WTC11 (cell line): ENCODE data around the gene EIF2S1. TPM values are rescaled to one million over a fixed set of nuclear protein-coding genes. Genes with fewer than 3 reads are reported as not detected.

ENCODE experiments used
- ATAC-seq: fragments of 200-7000 bp; cut with Tn5 transposase; 2 replicates; pipeline ENCODE4 v1.10.0; 2021; ENCODE audit warnings: mild to moderate bottlenecking, moderate library complexity
- CTCF ChIA-PET: fragments of 300-600 bp; sonication (Branson Sonifier 250); formaldehyde crosslinking; loops from one replicate; lab custom pipeline; 2021; ENCODE audit warnings: antibody characterized with exemption; lab: Charles Lee
- POLR2A ChIA-PET: fragments of 350-600 bp; sonication (Branson Sonifier 250); formaldehyde crosslinking; loops from one replicate; lab custom pipeline; 2021; ENCODE audit warnings: antibody characterized with exemption; lab: Charles Lee
- DNase-seq: peaks from one replicate; pipeline ENCODE4 v3.0.0; 2021; ENCODE audit warnings: low spot score
- H3K27ac Mint-ChIP-seq: 2 replicates; pipeline ENCODE4 v1.8.0; 2021; ENCODE audit warnings: mixed read lengths
- H3K27me3 Mint-ChIP-seq: 2 replicates; pipeline ENCODE4 v1.8.0; 2021; ENCODE audit warnings: low read depth, mild to moderate bottlenecking, moderate library complexity, mixed read lengths
- H3K36me3 Mint-ChIP-seq: 2 replicates; pipeline ENCODE4 v1.8.0; 2021; ENCODE audit warnings: mixed read lengths
- H3K4me1 Mint-ChIP-seq: 2 replicates; pipeline ENCODE4 v1.8.0; 2022; ENCODE audit warnings: mixed read lengths
- H3K4me3 Mint-ChIP-seq: 2 replicates; pipeline ENCODE4 v1.8.0; 2021; ENCODE audit warnings: mild to moderate bottlenecking, moderate library complexity, mixed read lengths
- H3K9me3 Mint-ChIP-seq: 2 replicates; pipeline ENCODE4 v1.8.0; 2021; ENCODE audit warnings: mixed read lengths
- CTCF ChIP-seq: fragments of 200-600 bp; IDR thresholded peaks from 2 replicates; pipeline ENCODE4 v1.8.0; 2022; ENCODE audit warnings: antibody characterized with exemption
- E2F1 ChIP-seq: sonication (generic); formaldehyde crosslinking; IDR thresholded peaks from 2 replicates; pipeline ENCODE4 v1.8.0; 2022; ENCODE audit warnings: mild to moderate bottlenecking, missing genetic modification reagents
- EMX1 ChIP-seq: fragments of 250-450 bp; sonication (Bioruptor Pico); IDR thresholded peaks from 2 replicates; pipeline ENCODE4 v1.8.0; 2021; ENCODE audit warnings: mild to moderate bottlenecking
- FOXP4 ChIP-seq: sonication (generic); formaldehyde crosslinking; IDR thresholded peaks from 2 replicates; pipeline ENCODE4 v1.8.0; 2022; ENCODE audit warnings: mild to moderate bottlenecking, missing genetic modification reagents
- KAT7 ChIP-seq: sonication (generic); formaldehyde crosslinking; IDR thresholded peaks from 2 replicates; pipeline ENCODE4 v1.8.1; 2023; ENCODE audit warnings: missing genetic modification reagents, mild to moderate bottlenecking, borderline replicate concordance
- MAX ChIP-seq: sonication (generic); formaldehyde crosslinking; IDR thresholded peaks from 2 replicates; pipeline ENCODE4 v1.8.0; 2022; ENCODE audit warnings: mild to moderate bottlenecking, missing genetic modification reagents
- MYBL2 ChIP-seq: sonication (generic); formaldehyde crosslinking; IDR thresholded peaks from 2 replicates; pipeline ENCODE4 v1.8.1; 2023; ENCODE audit warnings: mild to moderate bottlenecking, moderate library complexity, missing genetic modification reagents
- NFATC4 ChIP-seq: fragments of 250-450 bp; sonication (Bioruptor Pico); IDR thresholded peaks from 2 replicates; pipeline ENCODE4 v1.9.0; 2021; ENCODE audit warnings: mild to moderate bottlenecking
- NR3C1 ChIP-seq: sonication (generic); formaldehyde crosslinking; conservative IDR thresholded peaks from 2 replicates; pipeline ENCODE4 v1.8.1; 2023; ENCODE audit warnings: low read depth, mild to moderate bottlenecking, missing genetic modification reagents
- PRDM15 ChIP-seq: sonication (generic); formaldehyde crosslinking; IDR thresholded peaks from 2 replicates; pipeline ENCODE4 v1.8.0; 2022; ENCODE audit warnings: missing genetic modification reagents
- TEAD1 ChIP-seq: sonication (generic); formaldehyde crosslinking; IDR thresholded peaks from 2 replicates; pipeline ENCODE4 v1.8.0; 2022; ENCODE audit warnings: mild to moderate bottlenecking, missing genetic modification reagents
- TP53 ChIP-seq: sonication (generic); formaldehyde crosslinking; IDR thresholded peaks from 2 replicates; pipeline ENCODE4 v1.8.1; 2023; ENCODE audit warnings: mild to moderate bottlenecking, missing genetic modification reagents
- USF1 ChIP-seq: sonication (generic); formaldehyde crosslinking; IDR thresholded peaks from 2 replicates; pipeline ENCODE4 v1.8.0; 2022; ENCODE audit warnings: mild to moderate bottlenecking, missing genetic modification reagents
- USF2 ChIP-seq: sonication (generic); formaldehyde crosslinking; IDR thresholded peaks from 2 replicates; pipeline ENCODE4 v1.8.1; 2023; ENCODE audit warnings: mild to moderate bottlenecking, missing genetic modification reagents, moderate library complexity
- ZBTB21 ChIP-seq: sonication (generic); formaldehyde crosslinking; IDR thresholded peaks from 2 replicates; pipeline ENCODE4 v1.8.1; 2023; ENCODE audit warnings: mild to moderate bottlenecking, missing genetic modification reagents, borderline replicate concordance
- ZMAT4 ChIP-seq: fragments of 250-450 bp; sonication (Bioruptor Pico); IDR thresholded peaks from 2 replicates; pipeline ENCODE4 v1.9.0; 2021; ENCODE audit warnings: mild to moderate bottlenecking
- ZNF263 ChIP-seq: sonication (generic); formaldehyde crosslinking; IDR thresholded peaks from 2 replicates; pipeline ENCODE4 v1.8.1; 2022; ENCODE audit warnings: low read depth, mild to moderate bottlenecking, moderate library complexity, missing genetic modification reagents
- ZNF317 ChIP-seq: sonication (generic); formaldehyde crosslinking; IDR thresholded peaks from 2 replicates; pipeline ENCODE4 v1.8.1; 2023; ENCODE audit warnings: low read depth, mild to moderate bottlenecking, moderate library complexity, missing genetic modification reagents, borderline replicate concordance
- ZNF512 ChIP-seq: sonication (generic); formaldehyde crosslinking; IDR thresholded peaks from 2 replicates; pipeline ENCODE4 v1.8.1; 2022; ENCODE audit warnings: missing genetic modification reagents, borderline replicate concordance
- ZNF671 ChIP-seq: fragments of 250-450 bp; sonication (Bioruptor Pico); IDR thresholded peaks from 2 replicates; pipeline ENCODE4 v1.8.0; 2021; ENCODE audit warnings: mild to moderate bottlenecking
- total RNA-seq: library from RNA; stranded (reverse); gene quantifications from 3 replicates; pipeline ENCODE4 v1.2.3, GENCODE V29; 2021

Gene EIF2S1
- total RNA-seq, 1 experiment from 2014 or later = 137 TPM

- TF ChIP-seq MAX (CRISPR knock-in tag) = peak; percentile 94
- TF ChIP-seq TEAD1 (CRISPR knock-in tag) = peak; percentile 48; the same call in 1 of the 2 replicates
- TF ChIP-seq KAT7 = no peak
- no peak for TF ChIP-seq ZMAT4 (CRISPR knock-in tag)
- TF ChIP-seq USF2 (CRISPR knock-in tag) = peak; percentile 91
- TF ChIP-seq CTCF = peak; percentile 54; the same call in 1 of the 2 replicates
- TF ChIP-seq FOXP4 (CRISPR knock-in tag) = 0 out of 2 replicates have a peak, but pooled peaks have one; percentile 20
- TF ChIP-seq ZBTB21 (CRISPR knock-in tag) = no peak
- no peak for TF ChIP-seq NFATC4 (CRISPR knock-in tag)
- no peak for TF ChIP-seq EMX1 (CRISPR knock-in tag)
These were observed at the start of gene EIF2S1, which contains the start of gene ATP6V1D (continued) for GRCh38 chr14:67359775-67360469.

- TF ChIP-seq TP53 (CRISPR knock-in tag) (no peak), E2F1 (CRISPR knock-in tag) (no peak), MYBL2 (CRISPR knock-in tag) (no peak), ZNF671 (CRISPR knock-in tag) (no peak)
- POLR2A ChIA-PET = interaction anchor here (0.6 kb wide), 1 partner anchor 550 kb away, joined by 3 read pairs; no protein-coding TSS in a partner anchor
- Mint-ChIP-seq H3K36me3 (no peaks in the 10 kb centered on the region), H3K9me3 (no peaks in the 10 kb centered on the region), H3K27me3 (no peaks in the 10 kb centered on the region), H3K4me1 (no peaks in the 10 kb centered on the region), H3K4me3 (no peak overlapping the region), H3K27ac (no peak overlapping the region)
- ATAC-seq (no peak), DNase-seq (no peak)
- CTCF ChIA-PET = no interaction called here
These were observed 48.3 kb upstream of the EIF2S1 start for GRCh38 chr14:67311868-67312267.

- Mint-ChIP-seq H3K27ac (no peak overlapping the region), H3K4me1 (no peaks in the 10 kb centered on the region), H3K27me3 (no peaks in the 10 kb centered on the region), H3K9me3 (no peaks in the 10 kb centered on the region), H3K36me3 (no peaks in the 10 kb centered on the region), H3K4me3 (no peak overlapping the region)
- no peak for ATAC-seq
- no peak for DNase-seq
- POLR2A ChIA-PET = no interaction called here
- CTCF ChIA-PET = no interaction called here
- TF ChIP-seq PRDM15 (CRISPR knock-in tag) (no peak), NR3C1 (CRISPR knock-in tag) (no peak), ZNF512 (no peak), ZNF263 (CRISPR knock-in tag) (no peak), USF1 (CRISPR knock-in tag) (no peak), ZNF317 (no peak)
These were observed 47.0 kb upstream of the EIF2S1 start for GRCh38 chr14:67313153-67313552.
